Measurements from ENCODE around the gene TECPR1. TPM values are rescaled to one million over a fixed set of nuclear protein-coding genes. Genes with fewer than 3 reads are reported as not detected.

Gene TECPR1
- total RNA-seq, 1 experiment from 2014 or later = 13.9 TPM

DNA sequence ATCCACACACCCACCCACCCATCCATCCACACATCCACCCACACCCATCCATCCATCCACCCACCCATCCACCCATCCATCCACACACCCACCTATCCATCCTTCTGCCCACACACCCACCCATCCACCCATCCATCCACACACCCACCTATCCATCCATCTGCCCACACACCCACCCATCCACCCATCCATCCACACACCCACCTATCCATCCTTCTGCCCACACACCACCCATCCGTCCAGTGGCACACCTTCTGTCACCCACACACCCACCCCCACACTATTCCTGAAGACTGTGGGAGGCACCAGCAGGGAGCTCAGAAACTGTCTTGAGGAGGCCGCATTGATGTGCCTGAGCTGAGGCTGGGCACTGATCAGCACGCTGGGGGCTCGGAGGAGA is 9.1 kb downstream of the TECPR1 start:
- H3K4ac ChIP-seq (ENCODE audit: low read depth, low read length) = no peak overlapping the region
- no peak overlapping the region for H3K56ac ChIP-seq (ENCODE audit: insufficient read length, low read depth, low read length)
- no peaks in the 10 kb centered on the region for H3K79me1 ChIP-seq (ENCODE audit: insufficient read depth, low read depth, low read length, poor library complexity, severe bottlenecking)
- no peak overlapping the region for H4K8ac ChIP-seq (replicated peaks; ENCODE audit: insufficient read length, low read depth, low read length)
- no peak overlapping the region for H2AK5ac ChIP-seq (ENCODE audit: insufficient read length, low read length)
- WGBS (ENCODE audit: extremely low coverage, insufficient read length, low lambda C conversion rate) = no CpG with 5 or more reads among the region's 4 CpGs
- no peaks in the 10 kb centered on the region for H3K79me2 ChIP-seq (ENCODE audit: insufficient read depth, low read length)
- H2AFZ ChIP-seq (ENCODE audit: low read length) = no peak overlapping the region
- H2BK12ac ChIP-seq (ENCODE audit: insufficient read length, low read depth, low read length) = no peak overlapping the region
- Mint-ChIP-seq H3K27me3 (ENCODE audit: low read depth) (no peaks in the 10 kb centered on the region), H3K36me3 (ENCODE audit: insufficient read depth in 1 of 3, low read depth in 3 of 3) (peaks cover 0 to 3% (median 2%) of the 10 kb centered on the region in 3 experiments; a peak in 1 of 7 replicates), H3K27ac (no peak overlapping the region), H3K9me3 (no peaks in the 10 kb centered on the region), H3K4me1 (peaks cover 0 to 13% of the 10 kb centered on the region in 2 experiments; a peak in 3 of 4 replicates), H3K4me3 (no peak overlapping the region)
- H3K23ac ChIP-seq (ENCODE audit: insufficient read length, low read depth, low read length) = no peak overlapping the region
- no peak overlapping the region for H3K14ac ChIP-seq (ENCODE audit: insufficient read depth, low read length)
- no peaks in the 10 kb centered on the region for H3K23me2 ChIP-seq (ENCODE audit: insufficient read length, low read depth, low read length, poor library complexity, severe bottlenecking)
- H2BK15ac ChIP-seq (ENCODE audit: low read depth, low read length) = no peak overlapping the region
- H3K9me3 ChIP-seq (ENCODE audit: control insufficient read depth, low read depth, low read length) = no peaks in the 10 kb centered on the region
- H2BK5ac ChIP-seq (ENCODE audit: insufficient read length, low read length) = no peak overlapping the region
- H3K18ac ChIP-seq (ENCODE audit: insufficient read length, low read depth, low read length) = no peak overlapping the region
- H2BK20ac ChIP-seq (ENCODE audit: low read depth, low read length, poor library complexity, severe bottlenecking) = no peak overlapping the region
- no peak overlapping the region for H4K91ac ChIP-seq (ENCODE audit: insufficient read length, low read depth, low read length)
- H3K27me3 ChIP-seq (ENCODE audit: insufficient read depth, low read length) = no peaks in the 10 kb centered on the region
- no peak overlapping the region for H4K5ac ChIP-seq (ENCODE audit: insufficient read length, low read depth, low read length)
- H3K4me2 ChIP-seq (ENCODE audit: insufficient read depth, insufficient read length, low read length) = no peak overlapping the region
- H2BK120ac ChIP-seq (ENCODE audit: low read depth, low read length, poor library complexity, severe bottlenecking) = no peak overlapping the region
- no peaks in the 10 kb centered on the region for H3K4me1 ChIP-seq (ENCODE audit: insufficient read depth, low read length)
- TF ChIP-seq, protein P1, sequence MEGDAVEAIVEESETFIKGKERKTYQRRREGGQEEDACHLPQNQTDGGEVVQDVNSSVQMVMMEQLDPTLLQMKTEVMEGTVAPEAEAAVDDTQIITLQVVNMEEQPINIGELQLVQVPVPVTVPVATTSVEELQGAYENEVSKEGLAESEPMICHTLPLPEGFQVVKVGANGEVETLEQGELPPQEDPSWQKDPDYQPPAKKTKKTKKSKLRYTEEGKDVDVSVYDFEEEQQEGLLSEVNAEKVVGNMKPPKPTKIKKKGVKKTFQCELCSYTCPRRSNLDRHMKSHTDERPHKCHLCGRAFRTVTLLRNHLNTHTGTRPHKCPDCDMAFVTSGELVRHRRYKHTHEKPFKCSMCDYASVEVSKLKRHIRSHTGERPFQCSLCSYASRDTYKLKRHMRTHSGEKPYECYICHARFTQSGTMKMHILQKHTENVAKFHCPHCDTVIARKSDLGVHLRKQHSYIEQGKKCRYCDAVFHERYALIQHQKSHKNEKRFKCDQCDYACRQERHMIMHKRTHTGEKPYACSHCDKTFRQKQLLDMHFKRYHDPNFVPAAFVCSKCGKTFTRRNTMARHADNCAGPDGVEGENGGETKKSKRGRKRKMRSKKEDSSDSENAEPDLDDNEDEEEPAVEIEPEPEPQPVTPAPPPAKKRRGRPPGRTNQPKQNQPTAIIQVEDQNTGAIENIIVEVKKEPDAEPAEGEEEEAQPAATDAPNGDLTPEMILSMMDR (conservative IDR thresholded peaks at IDR 0.05) = no peak
- no peak overlapping the region for H3K27ac ChIP-seq (ENCODE audit: insufficient read length, low read depth, low read length)
- DNase-seq = no peak
- no peaks in the 10 kb centered on the region for H4K20me1 ChIP-seq (ENCODE audit: control insufficient read depth, insufficient read depth, insufficient read length)
- H3K9ac ChIP-seq (ENCODE audit: extremely low read depth, insufficient read length, low read length) = no peak overlapping the region
- no peak overlapping the region for H3T11ph ChIP-seq (ENCODE audit: low read length)
